HEK293 (cell line): ENCODE data around the gene CTNNA2.

Experiments
- CTCF ChIA-PET: fragments of 350-600 bp; formaldehyde crosslinking; extraction: SDS; loops from one replicate; lab custom pipeline; 2021; ENCODE audit warnings: antibody characterized with exemption; lab: Yijun Ruan, JAX
- POLR2A ChIA-PET: fragments of 300-600 bp; formaldehyde crosslinking; extraction: SDS; loops from one replicate; lab custom pipeline; 2020; ENCODE audit warnings: antibody characterized with exemption, inconsistent platforms; lab: Yijun Ruan, JAX
- H3K27ac ChIP-seq: fragments of 200-500 bp; sonication (Bioruptor generic); 2 replicates; pipeline ENCODE4 v1.5.1; 2014; ENCODE audit warnings: low read depth, low read length, control low read depth, inconsistent platforms; ENCODE audit errors: extremely low read depth
- H3K36me3 ChIP-seq, 2 experiments: fragments of 200-500 bp in 1 of 2; sonication (Bioruptor generic) in 1 of 2; 1 replicate in 1 of 2; 2 replicates in 1 of 2; pipeline ENCODE4 v1.5.1; 2014 to 2017; ENCODE audit warnings: inconsistent platforms in 2 of 2, low read length in 2 of 2; ENCODE audit not compliant: control insufficient read depth in 2 of 2, insufficient read depth in 1 of 2
- H3K4me1 ChIP-seq: fragments of 200-500 bp; sonication (Bioruptor generic); 2 replicates; pipeline ENCODE4 v1.5.1; 2014; ENCODE audit warnings: mild to moderate bottlenecking, low read length, inconsistent platforms; ENCODE audit not compliant: control insufficient read depth, insufficient read depth
- H3K4me3 ChIP-seq: 2 replicates; pipeline ENCODE4 v1.5.1; 2011; ENCODE audit warnings: low read depth, mild to moderate bottlenecking, control low read depth, low read length, moderate library complexity
- H3K9me3 ChIP-seq: fragments of 200-500 bp; sonication (Bioruptor generic); 2 replicates; pipeline ENCODE4 v1.5.1; 2014; ENCODE audit warnings: low read depth, low read length, inconsistent platforms; ENCODE audit not compliant: control insufficient read depth, insufficient read depth
- EGR2 ChIP-seq: fragments of 450-650 bp; formaldehyde crosslinking; IDR thresholded peaks from 2 replicates; pipeline ENCODE4 v1.5.1; 2016; ENCODE audit warnings: low read depth, missing biosample characterization, missing genetic modification characterization
- GLI4 ChIP-seq: fragments of 450-650 bp; formaldehyde crosslinking; IDR thresholded peaks from 2 replicates; pipeline ENCODE4 v1.5.1; 2016; ENCODE audit warnings: missing biosample characterization, missing genetic modification characterization
- SP3 ChIP-seq: fragments of 450-650 bp; formaldehyde crosslinking; IDR thresholded peaks from 2 replicates; pipeline ENCODE4 v1.5.1; 2016; ENCODE audit warnings: missing biosample characterization, missing genetic modification characterization
- ZFHX2 ChIP-seq: fragments of 450-650 bp; formaldehyde crosslinking; conservative IDR thresholded peaks from 2 replicates; pipeline ENCODE4 v1.5.1; 2016; ENCODE audit warnings: missing biosample characterization, missing genetic modification characterization
- ZFP41 ChIP-seq: fragments of 450-650 bp; formaldehyde crosslinking; IDR thresholded peaks from 2 replicates; pipeline ENCODE4 v1.5.1; 2016; ENCODE audit warnings: missing biosample characterization, missing genetic modification characterization, borderline replicate concordance
- ZNF155 ChIP-seq: fragments of 450-650 bp; formaldehyde crosslinking; IDR thresholded peaks from 2 replicates; pipeline ENCODE4 v1.5.1; 2016; ENCODE audit warnings: missing biosample characterization, missing genetic modification characterization
- ZNF184 ChIP-seq: fragments of 450-650 bp; IDR thresholded peaks from 2 replicates; pipeline ENCODE4 v1.5.1; 2018; ENCODE audit warnings: missing biosample characterization, mild to moderate bottlenecking, missing genetic modification characterization
- ZNF202 ChIP-seq: fragments of 450-650 bp; formaldehyde crosslinking; IDR thresholded peaks from 2 replicates; pipeline ENCODE4 v1.5.1; 2016; ENCODE audit warnings: missing biosample characterization, missing genetic modification characterization, borderline replicate concordance
- ZNF266 ChIP-seq: fragments of 450-650 bp; formaldehyde crosslinking; IDR thresholded peaks from 2 replicates; pipeline ENCODE4 v1.5.1; 2016; ENCODE audit warnings: missing biosample characterization, missing genetic modification characterization, low read depth
- ZNF473 ChIP-seq: fragments of 450-650 bp; formaldehyde crosslinking; IDR thresholded peaks from 2 replicates; pipeline ENCODE4 v1.5.1; 2017; ENCODE audit warnings: missing biosample characterization, missing genetic modification characterization
- ZNF560 ChIP-seq: fragments of 450-650 bp; formaldehyde crosslinking; IDR thresholded peaks from 2 replicates; pipeline ENCODE4 v1.5.1; 2017; ENCODE audit warnings: missing biosample characterization, missing genetic modification characterization, borderline replicate concordance
- ZNF571 ChIP-seq: fragments of 450-650 bp; formaldehyde crosslinking; IDR thresholded peaks from 2 replicates; pipeline ENCODE4 v1.5.0; 2017; ENCODE audit warnings: missing biosample characterization, missing genetic modification characterization
- ZNF600 ChIP-seq: fragments of 450-650 bp; formaldehyde crosslinking; IDR thresholded peaks from 2 replicates; pipeline ENCODE4 v1.5.1; 2016; ENCODE audit warnings: missing biosample characterization, missing genetic modification characterization
- ZNF660 ChIP-seq: fragments of 450-650 bp; IDR thresholded peaks from 2 replicates; pipeline ENCODE4 v1.5.1; 2018; ENCODE audit warnings: missing biosample characterization, mild to moderate bottlenecking, missing genetic modification characterization
- ZNF664 ChIP-seq: fragments of 450-650 bp; formaldehyde crosslinking; IDR thresholded peaks from 2 replicates; pipeline ENCODE4 v1.5.1; 2016; ENCODE audit warnings: missing biosample characterization, missing genetic modification characterization
- ZNF707 ChIP-seq: fragments of 450-650 bp; formaldehyde crosslinking; IDR thresholded peaks from 2 replicates; pipeline ENCODE4 v1.5.1; 2016; ENCODE audit warnings: missing biosample characterization, missing genetic modification characterization
- ZNF747 ChIP-seq: fragments of 450-650 bp; formaldehyde crosslinking; IDR thresholded peaks from 2 replicates; pipeline ENCODE4 v1.5.1; 2016; ENCODE audit warnings: missing biosample characterization, missing genetic modification characterization
- ZNF76 ChIP-seq: fragments of 450-650 bp; formaldehyde crosslinking; IDR thresholded peaks from 2 replicates; pipeline ENCODE4; 2016; ENCODE audit warnings: low read depth, missing biosample characterization, missing genetic modification characterization, borderline replicate concordance
- TF ChIP-seq, protein P1 (sequence below): fragments of 450-650 bp; formaldehyde crosslinking; IDR thresholded peaks from 2 replicates; pipeline ENCODE4 v1.5.1; 2016; ENCODE audit warnings: missing biosample characterization, missing genetic modification characterization
- TF ChIP-seq, protein P2 (sequence below): fragments of 450-650 bp; formaldehyde crosslinking; IDR thresholded peaks from 2 replicates; pipeline ENCODE4 v1.5.1; 2016; ENCODE audit warnings: missing biosample characterization, missing genetic modification characterization
- TF ChIP-seq, protein P3 (sequence below): fragments of 450-650 bp; formaldehyde crosslinking; IDR thresholded peaks from 2 replicates; pipeline ENCODE4 v1.5.1; 2016; ENCODE audit warnings: missing biosample characterization, missing genetic modification characterization
- TF ChIP-seq, protein P4 (sequence below): fragments of 450-650 bp; formaldehyde crosslinking; IDR thresholded peaks from 2 replicates; pipeline ENCODE4; 2016; ENCODE audit warnings: missing biosample characterization, missing genetic modification characterization

Gene CTNNA2

DNA sequence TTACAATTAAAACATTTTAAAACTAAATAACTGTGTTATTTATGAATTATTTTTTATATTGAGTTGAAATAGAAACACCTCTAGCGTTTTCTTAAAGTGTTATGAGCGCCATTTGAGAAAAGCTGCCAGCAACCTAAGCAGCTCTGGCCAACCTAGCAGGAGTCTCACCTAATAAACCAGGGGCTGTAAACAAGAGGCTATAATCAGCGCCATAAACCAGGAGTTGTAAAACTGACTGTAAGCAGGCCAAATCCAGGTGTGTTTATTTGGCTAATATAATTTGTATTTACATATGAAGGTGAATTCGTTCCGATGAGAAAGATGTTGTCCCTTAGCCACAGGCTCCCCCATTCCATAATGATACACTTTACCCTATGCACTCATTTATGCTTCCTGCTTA, 757.0 kb downstream of the CTNNA2 start (continued):
- TF ChIP-seq, protein P1, sequence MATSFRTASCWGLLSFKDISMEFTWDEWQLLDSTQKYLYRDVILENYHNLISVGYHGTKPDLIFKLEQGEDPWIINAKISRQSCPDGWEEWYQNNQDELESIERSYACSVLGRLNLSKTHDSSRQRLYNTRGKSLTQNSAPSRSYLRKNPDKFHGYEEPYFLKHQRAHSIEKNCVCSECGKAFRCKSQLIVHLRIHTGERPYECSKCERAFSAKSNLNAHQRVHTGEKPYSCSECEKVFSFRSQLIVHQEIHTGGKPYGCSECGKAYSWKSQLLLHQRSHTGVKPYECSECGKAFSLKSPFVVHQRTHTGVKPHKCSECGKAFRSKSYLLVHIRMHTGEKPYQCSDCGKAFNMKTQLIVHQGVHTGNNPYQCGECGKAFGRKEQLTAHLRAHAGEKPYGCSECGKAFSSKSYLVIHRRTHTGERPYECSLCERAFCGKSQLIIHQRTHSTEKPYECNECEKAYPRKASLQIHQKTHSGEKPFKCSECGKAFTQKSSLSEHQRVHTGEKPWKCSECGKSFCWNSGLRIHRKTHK (tag by site-specific recombination): no peak
- TF ChIP-seq, all 188 proteins: peak for 0

DNA sequence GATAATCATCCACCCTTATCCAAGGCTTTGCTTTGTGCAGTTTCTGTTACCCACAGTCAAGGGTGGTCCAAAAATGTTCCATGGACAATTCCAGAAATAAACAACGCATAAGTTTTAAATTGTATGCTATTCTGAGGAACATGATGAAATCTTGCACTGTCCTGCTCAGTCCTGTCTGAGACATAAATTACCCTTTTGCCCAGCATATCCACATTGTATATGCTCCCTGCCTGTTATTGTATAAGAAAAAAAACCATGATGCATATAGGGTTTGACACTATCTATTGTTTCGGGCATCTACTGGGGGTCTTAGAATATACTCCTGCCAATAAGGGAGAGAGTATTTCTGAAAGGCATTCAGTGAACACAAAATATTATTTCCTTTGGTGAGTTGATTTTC, 767.7 kb downstream of the CTNNA2 start:
- CTCF ChIA-PET: interaction anchor here (2.2 kb wide), 1 partner anchor 24 kb away, joined by 8 read pairs; no protein-coding TSS in a partner anchor
- POLR2A ChIA-PET: no interaction called here
- Histone ChIP-seq H3K36me3 (no peaks in the 10 kb centered on the region), H3K4me1 (no peaks in the 10 kb centered on the region), H3K27ac (no peak overlapping the region), H3K4me3 (no peak overlapping the region), H3K9me3 (no peaks in the 10 kb centered on the region)
- TF ChIP-seq, protein P2, sequence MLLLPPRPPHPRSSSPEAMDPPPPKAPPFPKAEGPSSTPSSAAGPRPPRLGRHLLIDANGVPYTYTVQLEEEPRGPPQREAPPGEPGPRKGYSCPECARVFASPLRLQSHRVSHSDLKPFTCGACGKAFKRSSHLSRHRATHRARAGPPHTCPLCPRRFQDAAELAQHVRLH (tag by site-specific recombination): no peak
- TF ChIP-seq ZNF184: no peak
- no peak for TF ChIP-seq ZNF747 (tag by site-specific recombination)
- no peak for TF ChIP-seq SP3 (tag by site-specific recombination)
- no peak for TF ChIP-seq ZNF202 (tag by site-specific recombination)
- no peak for TF ChIP-seq ZFP41 (tag by site-specific recombination)
- no peak for TF ChIP-seq ZNF560 (tag by site-specific recombination)
- TF ChIP-seq ZNF571 (tag by site-specific recombination): no peak
- no peak for TF ChIP-seq ZNF155 (tag by site-specific recombination)
- no peak for TF ChIP-seq ZNF664

DNA sequence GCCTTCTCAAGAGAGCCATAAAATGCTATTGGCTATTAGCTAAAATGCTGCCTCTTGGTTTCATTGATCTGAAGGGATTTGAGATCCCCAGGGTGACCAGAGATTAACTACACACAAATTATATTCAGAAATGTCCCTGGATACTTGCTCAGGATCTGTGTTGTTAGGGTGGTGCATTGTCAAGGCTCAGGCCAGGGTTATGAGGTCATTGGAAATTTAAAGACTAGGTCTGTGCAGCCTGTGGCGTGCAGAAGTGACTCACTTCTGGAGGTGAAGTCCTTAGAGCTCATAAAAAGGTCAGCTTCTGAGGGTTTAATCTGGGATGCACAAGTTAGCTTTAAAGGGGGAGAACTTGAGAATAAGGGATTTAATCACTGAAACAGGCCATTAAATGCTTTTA, 768.2 kb downstream of the CTNNA2 start:
- ChIA-PET CTCF (interaction anchor here (2.2 kb wide), 1 partner anchor 25 kb away, joined by 8 read pairs; no protein-coding TSS in a partner anchor), POLR2A (no interaction called here)
- Histone ChIP-seq H3K4me3 (no peak overlapping the region), H3K36me3 (no peaks in the 10 kb centered on the region), H3K4me1 (no peaks in the 10 kb centered on the region), H3K27ac (no peak overlapping the region), H3K9me3 (no peaks in the 10 kb centered on the region)
- TF ChIP-seq, protein P3, sequence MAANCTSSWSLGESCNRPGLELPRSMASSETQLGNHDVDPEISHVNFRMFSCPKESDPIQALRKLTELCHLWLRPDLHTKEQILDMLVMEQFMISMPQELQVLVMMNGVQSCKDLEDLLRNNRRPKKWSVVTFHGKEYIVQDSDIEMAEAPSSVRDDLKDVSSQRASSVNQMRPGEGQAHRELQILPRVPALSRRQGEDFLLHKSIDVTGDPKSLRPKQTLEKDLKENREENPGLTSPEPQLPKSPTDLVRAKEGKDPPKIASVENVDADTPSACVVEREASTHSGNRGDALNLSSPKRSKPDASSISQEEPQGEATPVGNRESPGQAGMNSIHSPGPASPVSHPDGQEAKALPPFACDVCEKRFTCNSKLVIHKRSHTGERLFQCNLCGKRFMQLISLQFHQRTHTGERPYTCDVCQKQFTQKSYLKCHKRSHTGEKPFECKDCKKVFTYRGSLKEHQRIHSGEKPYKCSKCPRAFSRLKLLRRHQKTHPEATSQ (tag by site-specific recombination): no peak
- TF ChIP-seq ZNF266 (tag by site-specific recombination) (no peak), ZNF76 (tag by site-specific recombination) (no peak), ZFHX2 (tag by site-specific recombination) (no peak), ZNF707 (tag by site-specific recombination) (no peak), EGR2 (tag by site-specific recombination) (no peak), ZNF660 (no peak), ZNF600 (no peak), ZNF473 (tag by site-specific recombination) (no peak), GLI4 (tag by site-specific recombination) (no peak)
- TF ChIP-seq, protein P4, sequence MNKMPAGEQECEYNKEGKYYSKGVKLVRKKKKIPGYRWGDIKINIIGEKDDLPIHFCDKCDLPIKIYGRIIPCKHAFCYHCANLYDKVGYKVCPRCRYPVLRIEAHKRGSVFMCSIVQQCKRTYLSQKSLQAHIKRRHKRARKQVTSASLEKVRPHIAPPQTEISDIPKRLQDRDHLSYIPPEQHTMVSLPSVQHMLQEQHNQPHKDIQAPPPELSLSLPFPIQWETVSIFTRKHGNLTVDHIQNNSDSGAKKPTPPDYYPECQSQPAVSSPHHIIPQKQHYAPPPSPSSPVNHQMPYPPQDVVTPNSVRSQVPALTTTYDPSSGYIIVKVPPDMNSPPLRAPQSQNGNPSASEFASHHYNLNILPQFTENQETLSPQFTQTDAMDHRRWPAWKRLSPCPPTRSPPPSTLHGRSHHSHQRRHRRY (tag by site-specific recombination): no peak
